H1 (cell line): Measurements from ENCODE around the gene NKX6-1. TPM values are rescaled to one million over a fixed set of nuclear protein-coding genes. Genes with fewer than 3 reads are reported as not detected.

Experiments
- CTCF ChIA-PET: fragments of 300-600 bp; sonication (Branson Sonifier 250); formaldehyde crosslinking; loops from one replicate; lab custom pipeline; 2021; ENCODE audit not compliant: partially characterized antibody; lab: Charles Lee
- POLR2A ChIA-PET: fragments of 300-600 bp; sonication (Branson Sonifier 250); formaldehyde crosslinking; loops from one replicate; lab custom pipeline; 2021; ENCODE audit warnings: inconsistent platforms; ENCODE audit not compliant: partially characterized antibody; lab: Charles Lee
- DNase-seq, 2 experiments: peaks; one replicate each; pipeline versions ENCODE4 v3.0.0 to v3.0.0-alpha.2; 2010 to 2022; ENCODE audit warnings: low spot score in 2 of 2, low read depth in 1 of 2, mixed read lengths in 1 of 2
- FAIRE-seq: peaks from 2 replicates; lab custom pipeline; 2011; peaks lifted over from hg19 to GRCh38; lab: Jason Lieb, UNC
- H2AFZ ChIP-seq: 2 replicates; pipeline ENCODE4 v1.8.1; 2012; ENCODE audit warnings: low read length, inconsistent platforms
- H2AK5ac ChIP-seq: 2 replicates; pipeline ENCODE4 v1.6.1; 2013; ENCODE audit warnings: low read depth, low read length
- H2BK120ac ChIP-seq: replicated peaks from 2 replicates; pipeline ENCODE3; 2013; ENCODE audit warnings: low read depth, low read length, inconsistent platforms
- H2BK12ac ChIP-seq: 2 replicates; pipeline ENCODE4 v1.6.1; 2013; ENCODE audit warnings: low read depth, low read length
- H2BK15ac ChIP-seq: 2 replicates; pipeline ENCODE4 v1.6.1; 2013; ENCODE audit warnings: low read length
- H2BK20ac ChIP-seq: 2 replicates; pipeline ENCODE4 v1.6.1; 2013; ENCODE audit warnings: low read length
- H2BK5ac ChIP-seq: 2 replicates; pipeline ENCODE4 v1.6.1; 2013; ENCODE audit warnings: low read depth, low read length
- H3K14ac ChIP-seq: 2 replicates; pipeline ENCODE4 v1.6.1; 2013; ENCODE audit warnings: inconsistent platforms; ENCODE audit not compliant: insufficient read length
- H3K18ac ChIP-seq: 2 replicates; pipeline ENCODE4 v1.6.1; 2013; ENCODE audit warnings: low read length; ENCODE audit errors: extremely low read depth
- H3K23ac ChIP-seq: 2 replicates; pipeline ENCODE4 v1.6.1; 2013; ENCODE audit warnings: inconsistent platforms; ENCODE audit not compliant: insufficient read length
- H3K23me2 ChIP-seq: 2 replicates; pipeline ENCODE4 v1.6.1; 2013; ENCODE audit warnings: low read depth, low read length
- H3K27ac ChIP-seq: 2 replicates; pipeline ENCODE4 v1.6.1; 2011; ENCODE audit warnings: low read depth, low read length, inconsistent platforms
- H3K27me3 ChIP-seq, 4 experiments: replicated peaks in 1 of 4; 1 replicate in 1 of 4; 2 replicates in 3 of 4; pipeline versions ENCODE4 v1.6.1 to v1.8.1; 2011 to 2013; ENCODE audit warnings: low read length in 3 of 4, mild to moderate bottlenecking in 3 of 4, inconsistent platforms in 2 of 4, mixed read lengths in 2 of 4, moderate library complexity in 1 of 4; ENCODE audit not compliant: control insufficient read depth in 3 of 4, insufficient read depth in 3 of 4; ENCODE audit errors: extremely low read depth in 1 of 4
- H3K36me3 ChIP-seq, 4 experiments: 2 replicates each; pipeline versions ENCODE4 v1.6.1 to v1.8.1; 2011 to 2013; ENCODE audit warnings: mild to moderate bottlenecking in 4 of 4, low read length in 3 of 4, moderate library complexity in 2 of 4, control low read depth in 1 of 4, inconsistent platforms in 1 of 4; ENCODE audit not compliant: insufficient read depth in 4 of 4, control insufficient read depth in 2 of 4
- H3K4ac ChIP-seq: replicated peaks from 2 replicates; pipeline ENCODE3; 2013; ENCODE audit warnings: low read length, low read depth, mixed read lengths, inconsistent platforms; ENCODE audit not compliant: insufficient read length
- H3K4me1 ChIP-seq, 4 experiments: replicated peaks in 1 of 4; 1 replicate in 1 of 4; 2 replicates in 3 of 4; pipeline versions ENCODE4 v1.6.1 to v1.8.1; 2011 to 2013; ENCODE audit warnings: low read length in 3 of 4, inconsistent platforms in 2 of 4, mixed read lengths in 1 of 4; ENCODE audit not compliant: insufficient read depth in 4 of 4, control insufficient read depth in 3 of 4
- H3K4me2 ChIP-seq, 2 experiments: 2 replicates each; pipeline versions ENCODE4 v1.6.1 to v1.8.1; 2011 to 2013; ENCODE audit warnings: low read depth in 2 of 2, low read length in 2 of 2, control low read depth in 1 of 2, inconsistent platforms in 1 of 2, mild to moderate bottlenecking in 1 of 2; ENCODE audit not compliant: insufficient read depth in 1 of 2
- H3K4me3 ChIP-seq, 4 experiments: fragments of 200-600, 300-600 bp in 1 of 4; sonication (generic), shearing (Covaris generic), sonication (Bioruptor Twin) in 1 of 4; 2 replicates each; pipeline versions ENCODE4 v1.5.1 to v1.8.1; 2011 to 2016; ENCODE audit warnings: low read length in 4 of 4, low read depth in 3 of 4, control low read depth in 2 of 4, inconsistent platforms in 2 of 4, mild to moderate bottlenecking in 2 of 4, mixed read lengths in 1 of 4, moderate library complexity in 1 of 4; ENCODE audit not compliant: insufficient read depth in 2 of 4; ENCODE audit errors: extremely low read depth in 1 of 4
- H3K56ac ChIP-seq: replicated peaks from 2 replicates; pipeline ENCODE3; 2013; ENCODE audit warnings: low read depth, mild to moderate bottlenecking, mixed read lengths, low read length, inconsistent platforms; ENCODE audit not compliant: insufficient read length
- H3K79me1 ChIP-seq: 2 replicates; pipeline ENCODE4 v1.6.1; 2013; ENCODE audit warnings: low read depth, low read length, control low read depth
- H3K79me2 ChIP-seq, 2 experiments: 2 replicates each; pipeline versions ENCODE4 v1.6.1 to v1.8.1; 2012 to 2013; ENCODE audit warnings: low read length in 2 of 2, mild to moderate bottlenecking in 2 of 2, inconsistent platforms in 1 of 2; ENCODE audit not compliant: insufficient read depth in 2 of 2, control insufficient read depth in 1 of 2
- H3K9ac ChIP-seq, 4 experiments: replicated peaks in 1 of 4; 1 replicate in 1 of 4; 2 replicates in 3 of 4; pipeline versions ENCODE4 v1.6.1 to v1.8.1; 2011 to 2013; ENCODE audit warnings: low read depth in 3 of 4, low read length in 3 of 4, control low read depth in 2 of 4, mild to moderate bottlenecking in 2 of 4, moderate library complexity in 2 of 4, inconsistent platforms in 1 of 4; ENCODE audit errors: extremely low read depth in 1 of 4
- H3K9me3 ChIP-seq, 2 experiments: 2 replicates each; pipeline versions ENCODE4 v1.6.1 to v1.8.1; 2012 to 2013; ENCODE audit warnings: mild to moderate bottlenecking in 2 of 2, moderate library complexity in 2 of 2, control low read depth in 1 of 2, inconsistent platforms in 1 of 2, low read depth in 1 of 2, low read length in 1 of 2, mixed read lengths in 1 of 2; ENCODE audit not compliant: insufficient read depth in 2 of 2
- H4K20me1 ChIP-seq, 2 experiments: replicated peaks in 1 of 2; 2 replicates each; pipeline versions ENCODE3 to v1.8.1; 2011 to 2013; ENCODE audit warnings: inconsistent platforms in 2 of 2, low read length in 2 of 2, mild to moderate bottlenecking in 1 of 2; ENCODE audit not compliant: insufficient read depth in 2 of 2, control insufficient read depth in 1 of 2
- H4K5ac ChIP-seq: 2 replicates; pipeline ENCODE4 v1.6.1; 2013; ENCODE audit warnings: low read length, low read depth, mixed read lengths, inconsistent platforms; ENCODE audit not compliant: insufficient read length
- H4K8ac ChIP-seq: 2 replicates; pipeline ENCODE4 v1.8.0; 2013; ENCODE audit warnings: mild to moderate bottlenecking, moderate library complexity, low read length, inconsistent platforms; ENCODE audit not compliant: insufficient read depth; ENCODE audit errors: extremely low read depth
- H4K91ac ChIP-seq: replicated peaks from 2 replicates; pipeline ENCODE3; 2013; ENCODE audit warnings: low read length, mixed read lengths, inconsistent platforms; ENCODE audit not compliant: insufficient read length
- CBX8 ChIP-seq: fragments of 300-800, 300-1000 bp; sonication (generic); IDR thresholded peaks from 2 replicates; pipeline ENCODE4 v1.7.1; 2016; ENCODE audit warnings: low read depth, low read length, borderline replicate concordance
- CHD1 ChIP-seq: IDR thresholded peaks from 2 replicates; pipeline ENCODE4 v1.6.1; 2012; ENCODE audit warnings: low read depth, low read length, improper control_type of control experiment
- E2F6 ChIP-seq: IDR thresholded peaks from 2 replicates; pipeline ENCODE4 v1.6.1; 2012; ENCODE audit warnings: inconsistent platforms
- EGR1 ChIP-seq: IDR thresholded peaks from 2 replicates; pipeline ENCODE4 v1.6.1; 2011; ENCODE audit warnings: low read depth, low read length, borderline replicate concordance
- POU5F1 ChIP-seq: IDR thresholded peaks from 2 replicates; pipeline ENCODE4 v1.6.1; 2011; ENCODE audit warnings: low read depth, mild to moderate bottlenecking, low read length, moderate library complexity
- RFX5 ChIP-seq: IDR thresholded peaks from 2 replicates; pipeline ENCODE4 v1.6.1; 2011; ENCODE audit warnings: low read depth, low read length, improper control_type of control experiment, borderline replicate concordance
- SIRT6 ChIP-seq: IDR thresholded peaks from one replicate; pipeline ENCODE4 v1.7.1; 2012; ENCODE audit warnings: low read length, inconsistent platforms
- SP1 ChIP-seq: IDR thresholded peaks from 2 replicates; pipeline ENCODE4 v1.6.1; 2011; ENCODE audit warnings: low read depth, low read length
- SP2 ChIP-seq: IDR thresholded peaks from 2 replicates; pipeline ENCODE4 v1.6.1; 2012; ENCODE audit warnings: mild to moderate bottlenecking, low read length, inconsistent platforms
- SP4 ChIP-seq: IDR thresholded peaks from 2 replicates; pipeline ENCODE4 v1.6.1; 2012; ENCODE audit warnings: low read length, inconsistent platforms
- SRF ChIP-seq: IDR thresholded peaks from 2 replicates; pipeline ENCODE4 v1.6.1; 2011; ENCODE audit warnings: mild to moderate bottlenecking, low read depth, low read length, moderate library complexity
- WGBS, 2 experiments: shearing (Covaris generic) in 1 of 2; methylation state at CpG; one replicate each; pipeline versions ENCODE4 v1.1.6 to v1.1.7; 2013 to 2015; ENCODE audit warnings: low lambda C conversion rate in 2 of 2, mixed read lengths in 2 of 2, inconsistent platforms in 1 of 2, low coverage in 1 of 2, missing lambda C conversion rate in 1 of 2; ENCODE audit not compliant: insufficient replicate concordance in 2 of 2, insufficient coverage in 1 of 2, insufficient read length in 1 of 2; ENCODE audit errors: extremely low coverage in 1 of 2, missing lambda C conversion rate in 1 of 2; 5-methylcytosine and 5-hydroxymethylcytosine counted together
- polyA plus RNA-seq, 7 experiments: library from polyadenylated mRNA; depleted of rRNA in 3 of 7; stranded (reverse) in 5 of 7; unstranded in 2 of 7; fragments of >200 nt in 5 of 7; fragments of 200-250 nt in 2 of 7; gene quantifications; 1 replicate in 5 of 7; 2 replicates in 1 of 7; 4 replicates in 1 of 7; pipeline versions ENCODE4 v1.2.1 to v1.2.3, GENCODE V29; 2011 to 2013; ENCODE audit warnings: missing spikeins in 2 of 7, mixed read lengths in 2 of 7
- total RNA-seq: library from RNA; stranded (reverse); fragmentation: NEBNext Ultra II Directional; extraction: Animal tissue kit (Norgen Biotek cat#: 25700); gene quantifications from 2 replicates; pipeline ENCODE4 v1.2.1, GENCODE V29; 2021
- TF ChIP-seq, protein P1 (sequence below): IDR thresholded peaks from 2 replicates; pipeline ENCODE4 v1.6.1; 2011; ENCODE audit warnings: low read depth, mild to moderate bottlenecking, low read length; ENCODE audit not compliant: insufficient read depth

The NKX6-1 gene
- total and polyA plus RNA-seq, 2 of the 8 experiments (the other 6 are each of a cell fraction or from before 2014, with no cell fraction given): 0.03 to 0.45 TPM

DNA sequence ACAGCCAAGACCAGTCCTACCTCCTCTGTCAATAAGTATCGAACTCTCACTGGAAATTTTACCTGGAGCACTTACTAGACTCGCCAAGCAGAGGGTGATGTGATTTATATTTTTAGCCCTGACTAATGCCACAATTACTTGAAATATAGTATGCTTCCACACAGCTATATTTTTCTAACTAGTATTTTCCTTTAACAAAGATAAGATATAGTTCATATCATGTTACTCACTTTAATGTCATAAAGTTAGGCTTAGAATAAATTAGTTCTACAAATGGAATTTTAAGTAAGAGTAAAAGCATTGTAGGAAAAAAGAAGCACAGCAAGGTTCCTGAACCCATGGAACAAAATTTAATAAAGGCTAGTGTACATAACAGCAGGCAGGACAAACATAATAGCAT lies 16.0 kb upstream of the NKX6-1 start:
- no peaks in the 10 kb centered on the region for H3K79me2 ChIP-seq
- H3K23ac ChIP-seq: no peak overlapping the region
- no peak overlapping the region for H2BK120ac ChIP-seq
- H3K9me3 ChIP-seq: no peaks in the 10 kb centered on the region
- H3K4me3 ChIP-seq: no peak overlapping the region
- H3K27ac ChIP-seq: no peak overlapping the region
- H4K8ac ChIP-seq: no peak overlapping the region
- H2BK15ac ChIP-seq: no peak overlapping the region
- H4K20me1 ChIP-seq: no peaks in the 10 kb centered on the region
- H2AK5ac ChIP-seq: no peak overlapping the region
- no peaks in the 10 kb centered on the region for H3K4me1 ChIP-seq
- TF ChIP-seq E2F6 (no peak), RFX5 (no peak), SP4 (no peak), EGR1 (no peak), SP2 (no peak), POU5F1 (no peak), SIRT6 (no peak), SP1 (no peak), SRF (no peak), CHD1 (no peak), CBX8 (no peak)
- TF ChIP-seq, protein P1, sequence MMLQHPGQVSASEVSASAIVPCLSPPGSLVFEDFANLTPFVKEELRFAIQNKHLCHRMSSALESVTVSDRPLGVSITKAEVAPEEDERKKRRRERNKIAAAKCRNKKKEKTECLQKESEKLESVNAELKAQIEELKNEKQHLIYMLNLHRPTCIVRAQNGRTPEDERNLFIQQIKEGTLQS: no peak
- DNase-seq (no peak), FAIRE-seq (no peak)
- no peak overlapping the region for H3K56ac ChIP-seq
- H4K5ac ChIP-seq: no peak overlapping the region
- H3K4me2 ChIP-seq: no peak overlapping the region
- no peaks in the 10 kb centered on the region for H3K23me2 ChIP-seq
- no peak overlapping the region for H3K4ac ChIP-seq
- no peak overlapping the region for H2BK12ac ChIP-seq
- no peak overlapping the region for H2BK20ac ChIP-seq
- H3K18ac ChIP-seq: no peak overlapping the region
- H3K27me3 ChIP-seq: no peaks in the 10 kb centered on the region
- H3K36me3 ChIP-seq: no peaks in the 10 kb centered on the region
- 91% methylated on average over 2 of the region's 2 CpGs; no CpG with 5 or more reads in 1 of the 2 experiments for WGBS, 2 experiments
- H3K14ac ChIP-seq: no peak overlapping the region
- no peak overlapping the region for H2AFZ ChIP-seq
- H3K9ac ChIP-seq: no peak overlapping the region
- ChIA-PET POLR2A (no interaction called here), CTCF (interaction anchor here (1.8 to 2.2 kb wide), 2 partner anchors 14 to 31 kb away, joined by 4 to 9 read pairs; no protein-coding TSS in a partner anchor)
- no peak overlapping the region for H4K91ac ChIP-seq
- no peak overlapping the region for H2BK5ac ChIP-seq
- H3K79me1 ChIP-seq: no peaks in the 10 kb centered on the region
